GM19351 (cell line): ENCODE results near the gene MTG2.

Experiments used
- ATAC-seq: cut with Tn5 transposase; IDR thresholded peaks from one replicate; pipeline ENCODE4 v1.9.1; 2021; ENCODE audit warnings: mild to moderate bottlenecking, moderate library complexity; ENCODE audit not compliant: unreplicated experiment

Gene MTG2

DNA sequence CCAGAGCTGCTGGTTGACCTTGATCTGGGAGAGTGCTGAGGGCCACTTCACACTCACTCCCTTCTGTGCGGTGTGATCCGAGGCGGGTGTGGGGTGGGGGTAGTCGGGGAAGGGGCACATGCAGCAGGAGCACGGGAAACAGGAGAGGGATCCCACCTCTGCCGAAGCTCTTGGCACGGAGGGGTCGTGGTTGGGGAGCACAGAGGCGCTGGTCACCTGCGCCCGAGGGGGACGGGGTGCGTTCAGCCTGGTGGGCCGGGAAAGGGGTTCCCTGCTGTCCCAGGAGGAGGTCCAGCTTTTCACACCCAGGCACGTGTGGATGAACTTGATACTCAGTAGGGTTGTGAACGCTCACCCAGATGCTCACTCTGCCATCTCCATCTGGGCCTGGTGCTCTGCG is 22.0 kb upstream of the MTG2 start:
- ATAC-seq = no peak

DNA sequence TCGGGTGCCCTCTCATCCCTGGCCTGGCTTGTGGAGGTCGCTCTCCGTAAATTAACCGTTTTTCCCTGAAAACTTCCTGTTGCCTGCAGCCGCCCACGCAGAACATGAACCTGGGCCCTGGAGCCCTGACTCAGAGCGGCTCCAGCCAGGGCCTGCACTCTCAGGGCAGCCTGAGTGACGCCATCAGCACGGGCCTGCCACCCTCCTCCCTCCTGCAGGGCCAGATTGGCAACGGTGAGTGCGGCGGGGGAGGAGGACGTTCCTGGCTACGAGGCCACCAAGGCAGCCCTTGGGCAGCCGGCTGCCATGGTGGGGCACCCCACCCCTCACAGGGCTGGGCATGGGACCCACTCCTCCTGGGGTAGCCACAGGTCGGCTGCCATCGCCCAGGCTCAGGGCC is 21.5 kb upstream of the MTG2 start:
- ATAC-seq = no peak

DNA sequence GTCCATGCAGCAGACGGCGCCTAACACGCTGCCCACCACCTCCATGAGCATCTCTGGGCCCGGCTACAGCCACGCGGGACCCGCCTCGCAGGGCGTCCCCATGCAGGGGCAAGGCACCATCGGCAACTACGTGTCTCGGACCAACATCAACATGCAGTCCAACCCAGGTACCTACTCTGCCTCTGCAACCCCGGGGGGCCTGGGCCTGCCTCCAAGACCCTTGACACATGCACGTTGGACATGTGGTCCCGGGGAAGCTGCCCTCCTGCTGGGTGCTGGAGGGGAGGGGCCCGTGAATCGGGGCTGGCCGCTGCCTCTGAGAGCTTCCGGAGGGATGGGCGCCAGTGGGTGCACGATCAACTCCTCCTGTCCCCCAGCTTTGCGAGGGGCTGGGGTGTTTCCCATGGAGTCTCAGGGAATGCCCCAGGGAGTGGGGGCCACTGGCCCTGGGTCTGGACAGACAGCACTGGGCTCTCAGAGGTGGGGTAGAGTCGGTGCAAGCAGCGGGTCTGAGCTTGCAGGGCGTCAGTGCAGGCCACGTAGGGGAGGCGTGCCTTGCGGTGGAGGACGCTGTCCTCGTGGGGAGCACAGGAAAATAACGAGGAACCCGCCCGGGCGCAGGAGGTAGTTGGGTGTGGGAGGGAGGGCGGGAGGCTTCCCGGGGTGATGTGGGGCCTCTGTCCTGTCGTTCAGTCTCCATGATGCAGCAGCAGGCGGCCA is 19.9 kb upstream of the MTG2 start:
- no peak for ATAC-seq

DNA sequence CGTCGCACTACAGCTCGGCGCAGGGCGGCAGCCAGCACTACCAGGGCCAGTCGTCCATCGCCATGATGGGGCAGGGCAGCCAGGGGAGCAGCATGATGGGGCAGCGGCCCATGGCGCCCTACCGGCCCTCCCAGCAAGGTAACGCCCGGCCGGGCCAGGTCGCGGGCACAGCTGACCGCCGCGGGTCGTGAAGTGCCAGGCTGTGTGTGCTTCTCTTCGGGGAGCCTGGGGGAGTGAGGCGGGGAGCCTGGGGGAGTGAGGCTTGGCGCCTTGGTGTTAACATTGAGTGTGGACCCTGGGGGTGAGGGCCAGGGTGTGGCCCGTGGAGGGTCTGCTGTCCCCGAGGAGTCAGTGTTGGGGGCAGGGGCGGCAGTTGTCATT is 19.4 kb upstream of the MTG2 start:
- ATAC-seq = no peak

DNA sequence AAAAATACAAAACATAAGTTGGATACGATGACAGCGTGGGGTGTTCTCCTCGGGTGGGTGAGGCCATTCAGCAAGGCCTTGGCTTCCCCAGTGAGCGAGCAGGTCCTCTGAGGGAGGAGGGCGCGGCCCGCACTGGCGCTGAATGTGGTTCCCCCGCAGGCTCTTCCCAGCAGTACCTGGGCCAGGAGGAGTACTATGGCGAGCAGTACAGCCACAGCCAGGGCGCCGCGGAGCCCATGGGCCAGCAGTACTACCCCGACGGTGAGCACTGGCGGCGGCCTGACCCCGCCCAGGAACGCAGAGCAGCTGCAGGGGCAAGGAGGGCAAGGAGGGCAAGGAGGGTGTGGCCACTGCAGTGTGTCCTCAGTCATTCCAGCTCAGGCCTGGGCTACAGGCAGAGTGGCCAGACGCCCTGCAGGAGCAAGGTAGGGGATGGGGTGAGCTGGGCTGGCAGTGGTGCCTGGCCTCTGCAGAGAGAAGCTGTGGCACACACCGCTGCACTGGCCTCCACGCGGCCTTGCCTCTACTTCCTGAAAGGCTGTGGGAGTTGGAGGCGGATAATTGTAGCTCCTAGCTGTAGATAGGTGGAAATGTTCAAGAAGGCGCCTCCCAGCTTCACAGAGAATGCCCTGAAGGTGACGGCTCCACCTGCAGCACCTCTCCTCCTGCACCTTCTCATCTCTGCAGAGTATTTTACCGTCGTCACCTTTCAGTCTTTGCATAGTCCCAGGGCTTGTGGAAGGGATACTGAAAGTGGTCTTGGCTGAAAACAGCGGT is 18.7 kb upstream of the MTG2 start:
- no peak for ATAC-seq

DNA sequence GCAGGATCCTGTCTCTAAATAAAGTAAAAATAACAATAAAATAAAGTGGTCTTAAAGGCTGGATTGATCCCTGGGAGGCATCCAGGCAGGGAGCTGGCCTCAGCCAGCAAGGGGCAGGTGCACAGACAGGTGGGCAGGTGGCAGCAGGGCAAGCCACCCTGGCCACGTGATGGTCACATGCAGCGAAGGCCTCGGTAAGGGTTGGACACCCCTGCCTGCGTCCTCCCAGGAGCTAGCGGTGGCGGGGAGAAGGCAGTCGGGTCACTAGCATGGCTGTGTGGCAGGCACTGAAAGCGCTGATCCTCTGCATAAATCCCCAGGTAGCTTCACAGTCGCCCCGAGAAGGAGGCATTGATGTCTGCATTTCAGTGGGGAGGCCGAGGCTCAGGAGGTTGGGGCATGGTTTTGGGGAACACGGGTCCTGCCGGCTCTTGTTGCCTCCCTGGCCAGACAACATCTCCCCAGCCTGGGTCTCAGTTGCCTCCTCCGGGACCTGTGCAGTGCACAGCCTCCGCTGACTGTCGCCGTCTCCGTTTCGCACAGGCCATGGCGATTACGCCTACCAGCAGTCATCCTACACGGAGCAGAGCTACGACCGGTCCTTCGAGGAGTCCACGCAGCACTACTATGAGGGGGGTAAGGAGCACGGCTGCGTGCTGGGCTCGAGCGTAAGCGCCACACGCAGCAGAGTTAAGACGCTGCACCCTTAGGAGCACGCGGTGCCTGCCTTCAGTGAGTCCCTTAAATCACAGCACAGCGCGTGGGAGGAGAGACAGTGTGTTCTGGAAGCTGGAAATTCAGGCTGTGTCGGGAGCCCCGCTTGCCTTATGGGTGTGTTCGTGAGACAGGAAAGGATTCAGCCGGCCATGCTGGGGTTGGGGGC is 17.7 kb upstream of the MTG2 start:
- no peak for ATAC-seq

DNA sequence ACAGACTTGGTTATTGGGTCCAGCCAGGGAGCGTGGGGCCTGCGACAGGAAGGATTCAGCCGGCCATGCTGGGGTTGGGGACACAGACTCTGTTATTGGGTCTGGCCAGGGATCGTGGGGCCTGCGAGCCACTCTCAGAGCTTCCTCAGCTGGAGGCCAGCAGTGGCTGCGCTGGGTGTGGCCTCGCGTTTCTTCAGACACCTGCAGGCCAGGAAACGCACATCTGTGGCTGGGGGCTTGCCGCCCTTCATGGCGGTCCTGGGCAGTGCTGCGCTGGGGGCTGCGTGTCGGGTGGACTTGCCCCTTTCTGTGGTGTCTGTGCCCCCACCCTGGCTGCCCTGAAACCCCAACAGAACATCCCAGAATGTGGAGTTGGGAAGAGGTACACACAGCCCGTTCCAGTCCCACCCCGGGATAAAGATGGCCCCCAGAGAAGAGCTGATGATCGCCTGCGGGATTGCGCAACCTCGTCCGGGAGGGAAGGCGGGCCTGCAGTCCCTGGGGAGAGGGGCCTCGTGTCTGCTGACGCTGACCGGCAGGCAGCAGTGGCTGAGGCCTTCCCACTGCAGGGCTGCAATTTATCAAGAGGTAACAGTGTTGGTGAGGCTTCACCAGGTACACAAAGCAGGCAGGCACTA is 16.9 kb upstream of the MTG2 start:
- ATAC-seq = no peak

DNA sequence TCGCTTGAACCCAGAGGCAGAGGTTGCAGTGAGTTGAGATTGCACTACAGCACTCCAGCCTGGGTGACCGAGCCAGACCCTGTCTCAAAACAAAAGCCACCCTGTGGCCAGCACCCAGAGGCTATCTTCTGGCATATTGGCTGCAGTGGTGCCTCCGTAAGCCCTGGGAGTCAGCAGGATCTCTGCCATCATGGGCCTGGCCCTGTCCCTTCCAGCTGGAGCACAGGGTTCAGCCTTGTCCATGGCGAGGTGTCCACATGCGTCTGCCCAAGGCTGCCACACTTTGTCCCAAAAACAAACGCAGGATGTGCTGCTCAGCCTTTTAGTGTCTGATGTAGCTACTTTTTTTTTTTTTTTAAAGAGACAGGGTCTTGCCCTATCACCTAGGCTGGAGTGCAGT is 15.4 kb upstream of the MTG2 start:
- no peak for ATAC-seq

DNA sequence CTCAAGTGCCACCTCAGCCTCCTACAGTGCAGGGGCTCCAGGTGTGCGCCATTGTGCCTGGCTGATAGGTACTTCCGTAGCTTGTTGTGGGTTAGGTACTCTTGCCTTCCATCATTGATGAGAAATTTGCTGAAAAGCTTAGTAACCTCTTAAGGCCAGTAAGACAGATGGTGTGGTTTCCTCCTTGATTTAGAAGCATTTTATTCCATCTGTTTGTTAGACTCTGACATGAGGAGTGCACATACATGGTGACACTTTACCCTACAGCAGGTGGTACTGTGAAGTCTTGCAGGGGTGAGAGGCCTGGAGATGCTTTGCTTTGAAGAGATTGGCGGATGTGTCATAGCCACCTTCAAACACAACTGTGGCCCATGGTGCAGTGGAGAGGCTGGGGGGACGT is 14.8 kb upstream of the MTG2 start:
- ATAC-seq = no peak

DNA sequence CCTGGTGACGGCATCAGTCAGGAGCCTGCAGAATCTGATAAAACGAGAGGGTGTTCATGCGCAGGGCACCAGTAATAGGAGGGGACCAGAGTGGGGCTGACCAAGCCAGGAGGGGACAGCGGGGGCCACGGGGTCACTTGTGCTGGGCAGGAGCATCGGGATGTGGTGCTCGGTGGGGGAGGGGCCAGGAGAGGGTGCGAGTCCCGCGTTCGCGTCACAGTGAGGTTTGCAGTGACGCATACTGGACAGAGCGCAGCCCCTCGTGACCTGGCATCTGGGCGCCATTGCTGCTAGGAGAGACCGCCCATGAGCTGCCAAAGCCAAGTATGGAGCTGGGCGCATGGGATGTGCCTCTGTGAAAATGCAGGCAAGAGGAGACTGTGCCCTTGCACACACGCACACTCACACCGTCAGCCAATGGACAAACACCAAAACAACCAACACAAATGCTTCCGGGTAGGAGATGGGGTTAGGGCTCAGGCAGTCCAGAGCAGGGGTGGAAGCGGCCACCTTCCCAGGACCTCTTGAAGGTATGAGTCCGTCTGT is 13.9 kb upstream of the MTG2 start:
- ATAC-seq = no peak

DNA sequence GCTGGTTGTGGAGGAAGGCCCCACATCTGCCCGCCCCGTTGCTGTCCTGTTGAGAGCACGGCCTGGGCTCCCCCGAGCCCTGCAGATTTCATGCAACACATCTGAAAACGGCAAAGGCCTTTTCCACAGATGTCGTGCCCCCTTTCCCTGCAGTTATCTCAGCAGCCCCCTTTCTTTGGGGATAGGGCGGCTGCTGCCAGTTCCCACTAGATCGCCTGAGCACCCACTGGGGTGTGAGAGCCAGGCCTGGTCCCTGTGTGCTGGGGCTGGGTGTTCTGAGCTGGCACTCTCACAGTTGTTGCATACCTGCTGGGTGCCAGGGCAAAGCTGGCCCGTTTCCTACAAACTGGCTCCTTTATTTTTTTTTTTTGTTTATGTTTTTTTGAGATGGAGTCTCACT is 12.3 kb upstream of the MTG2 start:
- ATAC-seq = no peak

DNA sequence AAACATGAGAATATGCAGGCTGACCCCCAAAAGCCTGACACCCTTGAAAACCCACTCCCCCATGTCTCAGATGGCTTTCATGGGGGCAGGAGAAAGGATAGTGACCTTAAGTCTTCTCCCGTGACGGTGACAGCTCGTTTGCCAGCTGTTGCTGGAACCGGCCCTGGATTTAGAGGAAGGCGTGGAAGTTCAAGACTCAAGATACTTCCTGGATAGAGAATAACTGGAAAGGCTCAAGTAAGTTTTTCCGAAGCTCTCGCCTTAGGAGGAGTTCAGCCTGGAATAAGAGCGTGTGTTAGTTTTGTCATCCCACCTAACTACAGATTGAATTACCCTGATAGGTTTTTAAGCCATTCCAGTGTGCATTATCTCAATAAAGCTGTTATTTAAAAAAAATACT is 11.6 kb upstream of the MTG2 start:
- no peak for ATAC-seq

DNA sequence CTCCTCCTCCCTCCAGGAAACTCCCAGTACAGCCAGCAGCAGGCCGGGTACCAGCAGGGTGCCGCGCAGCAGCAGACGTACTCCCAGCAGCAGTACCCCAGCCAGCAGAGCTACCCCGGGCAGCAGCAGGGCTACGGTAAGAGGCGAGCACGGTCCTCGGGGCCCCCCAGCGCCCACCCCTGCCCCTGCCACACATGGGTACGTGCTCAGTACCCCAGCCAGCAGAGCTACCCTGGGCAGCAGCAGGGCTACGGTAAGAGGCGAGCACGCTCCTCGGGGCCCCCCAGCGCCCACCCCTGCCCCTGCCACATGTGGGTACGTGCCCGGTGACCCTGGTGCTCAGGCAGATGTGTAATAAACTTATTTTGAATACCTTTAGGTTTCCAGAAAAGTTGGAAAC is 10.2 kb upstream of the MTG2 start:
- no peak for ATAC-seq

DNA sequence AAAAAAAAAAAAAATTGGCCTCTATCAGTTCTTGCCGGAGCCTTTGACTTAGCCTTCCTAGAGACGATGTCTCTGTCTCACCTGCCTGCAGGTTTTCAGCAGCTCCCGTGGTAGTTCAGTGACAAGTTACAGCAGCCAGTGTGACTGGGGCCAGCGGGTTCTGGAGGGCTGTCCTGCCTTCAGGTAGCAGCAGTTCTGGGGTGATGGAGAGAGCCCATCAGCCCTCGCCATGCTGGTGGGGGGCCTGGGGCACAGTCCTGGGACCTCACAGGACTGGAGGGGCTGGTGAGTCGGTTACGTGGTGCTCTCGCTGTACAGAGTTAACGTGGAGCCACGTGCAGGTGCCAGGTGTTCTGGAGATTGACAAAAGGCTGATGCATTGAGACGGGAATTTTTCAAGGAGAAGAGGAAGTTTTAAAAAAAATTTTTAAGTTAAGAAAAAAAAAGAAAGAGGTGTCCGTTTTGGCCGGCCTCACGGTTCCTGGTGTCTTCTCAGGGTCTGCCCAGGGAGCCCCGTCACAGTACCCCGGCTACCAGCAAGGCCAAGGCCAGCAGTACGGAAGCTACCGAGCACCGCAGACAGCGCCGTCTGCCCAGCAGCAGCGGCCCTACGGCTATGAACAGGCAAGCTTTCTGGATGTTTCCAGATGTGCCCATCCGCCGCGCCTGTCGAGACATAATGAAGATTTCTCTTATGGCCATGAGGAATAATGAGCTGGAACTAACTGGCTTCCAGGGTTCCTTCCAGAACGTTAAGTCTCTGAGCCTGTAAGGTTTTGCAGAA is 8.6 kb upstream of the MTG2 start:
- no peak for ATAC-seq

DNA sequence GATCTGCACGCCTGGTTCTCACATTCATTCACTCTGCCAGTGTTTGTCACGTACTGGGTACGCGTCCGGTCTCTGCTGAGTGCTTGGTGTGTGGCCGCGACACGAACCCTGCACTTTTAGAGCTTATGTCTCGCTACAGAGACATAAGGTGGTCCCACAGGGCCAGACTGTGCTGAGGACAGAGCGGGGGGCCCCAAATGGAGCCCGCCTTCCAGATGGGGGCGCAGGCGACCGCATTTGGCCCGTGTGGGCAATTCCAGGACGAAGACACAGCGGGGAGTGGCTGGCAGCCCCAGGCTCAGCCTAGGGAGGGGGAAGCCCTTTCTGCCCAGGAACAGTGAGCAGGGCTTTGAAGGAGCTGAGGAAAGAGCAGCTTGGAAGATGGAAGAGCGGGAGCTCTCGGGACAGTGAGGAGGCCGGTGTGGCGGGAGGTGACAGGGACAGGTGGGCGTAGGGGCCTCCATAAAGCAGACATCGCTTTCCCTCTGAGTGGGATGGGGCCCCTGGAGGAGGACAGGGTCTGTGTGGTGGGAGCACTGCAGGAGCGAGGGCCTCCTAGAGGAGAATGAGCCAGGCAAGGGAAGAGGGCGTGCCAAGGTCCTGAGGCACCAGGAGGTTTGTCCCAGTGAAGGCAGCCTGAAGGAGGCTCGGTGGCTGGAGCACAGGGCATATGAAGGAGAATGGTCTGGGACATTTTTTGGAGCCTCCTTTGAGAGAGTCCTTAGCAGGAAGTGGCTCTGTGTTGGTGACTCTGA is 7.8 kb upstream of the MTG2 start:
- ATAC-seq = no peak

DNA sequence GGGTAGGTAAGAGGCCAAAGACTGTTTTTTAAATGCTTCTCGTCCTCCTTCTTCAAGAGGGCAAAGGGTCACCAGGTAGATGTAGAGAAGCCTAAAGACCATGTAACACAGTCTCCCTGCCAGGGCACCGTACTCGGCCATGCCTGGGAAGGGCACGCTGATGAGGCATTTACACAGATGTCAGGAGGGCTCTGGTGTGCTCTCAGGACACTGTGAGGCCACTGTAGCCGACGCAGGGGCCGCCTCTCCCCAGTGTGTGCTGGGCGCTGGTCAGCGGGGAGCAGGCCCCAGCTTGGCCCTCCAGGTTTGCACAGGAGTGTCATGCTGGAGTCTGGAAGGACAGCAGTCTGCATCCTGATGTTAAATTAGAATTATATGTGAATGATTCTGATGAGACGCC is 7.1 kb upstream of the MTG2 start:
- ATAC-seq = no peak

DNA sequence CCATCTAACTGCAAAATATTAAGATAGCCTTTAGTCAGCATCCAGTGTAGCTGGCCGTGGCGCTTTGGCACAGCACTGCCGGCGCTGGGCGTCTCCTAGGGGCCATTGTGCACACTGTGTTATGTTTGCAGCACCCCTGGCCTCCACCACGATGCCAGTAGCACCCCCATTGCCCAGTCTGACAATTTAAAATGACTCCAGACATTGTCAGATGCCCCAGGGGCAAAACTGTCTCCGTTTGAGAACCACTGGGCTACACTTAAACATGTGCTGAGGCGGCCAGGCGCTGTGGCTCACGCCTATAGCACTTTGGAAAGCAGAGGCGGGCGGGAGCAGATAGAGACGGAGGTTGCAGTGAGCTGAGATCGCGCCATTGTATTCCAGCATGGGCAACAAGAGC is 6.0 kb upstream of the MTG2 start:
- no peak for ATAC-seq

DNA sequence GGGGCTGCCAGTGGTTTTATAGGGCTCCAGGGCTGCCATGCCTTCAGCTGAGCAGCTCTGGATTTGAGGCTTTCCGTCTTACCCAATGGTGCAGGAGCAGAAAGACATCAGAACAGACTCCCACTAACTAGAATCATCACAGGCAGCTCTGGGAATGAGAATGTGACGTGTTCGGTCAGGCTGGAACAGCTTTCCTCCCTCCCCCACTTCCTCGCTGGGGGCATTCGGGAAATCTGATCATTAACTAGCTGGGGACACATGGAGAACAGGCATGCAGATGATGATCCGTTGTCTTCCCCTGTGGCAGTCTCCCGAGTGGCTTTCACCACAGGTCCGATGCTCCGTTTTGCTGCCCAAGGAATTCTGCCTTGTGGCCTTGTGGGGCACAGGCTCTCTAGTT is 5.5 kb upstream of the MTG2 start:
- no peak for ATAC-seq

DNA sequence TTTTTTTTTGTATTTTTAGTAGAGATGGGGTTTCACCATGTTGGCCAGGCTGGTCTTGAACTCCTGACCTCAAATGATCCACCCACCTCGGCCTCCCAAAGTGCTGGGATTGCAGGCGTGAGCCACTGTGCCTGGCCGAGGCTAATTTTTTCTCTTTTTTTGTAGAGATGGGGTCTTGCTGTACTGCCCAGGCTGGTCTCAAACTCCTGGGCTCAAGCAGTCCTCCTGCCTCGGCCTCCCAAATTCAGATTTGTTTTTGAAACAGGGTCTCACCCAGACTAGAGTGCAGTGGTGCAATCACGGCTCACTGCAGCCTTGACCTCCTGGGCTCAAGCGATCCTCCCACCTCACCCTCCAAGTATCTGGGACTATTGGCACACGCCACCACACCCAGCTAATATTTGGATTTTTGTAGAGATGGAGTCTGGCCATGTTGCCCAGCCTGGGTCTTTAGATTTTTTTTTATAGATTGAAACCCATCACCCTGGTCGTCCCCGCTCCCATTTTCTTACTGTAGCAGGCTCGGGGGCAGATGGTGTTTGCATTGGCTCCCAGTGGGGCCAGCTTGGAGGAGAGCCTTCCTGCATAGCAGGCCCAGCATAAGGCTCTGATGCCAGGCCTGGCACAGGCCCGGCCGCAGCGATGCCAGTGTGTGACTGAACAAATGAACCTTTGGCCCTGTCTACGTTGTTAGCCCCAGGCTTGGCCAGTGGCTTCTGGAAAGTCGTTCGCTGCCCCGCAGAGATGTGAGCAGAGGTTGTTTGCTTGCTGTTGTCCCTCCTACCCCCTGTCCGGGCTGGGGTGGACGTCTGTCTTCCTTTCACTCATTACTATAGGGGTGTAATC is 4.3 kb upstream of the MTG2 start:
- ATAC-seq = no peak
